NCI-H2171 (cell line): ENCODE measurements around the gene ZNF473.
A peak's percentile ranks its signal among the peaks of the same experiment; 100 is the strongest.

ENCODE experiments used
- DNase-seq: peaks from one replicate; lab custom pipeline; 2025; lab: John Stamatoyannopoulos, UW

The ZNF473 gene

GRCh38 chr19:50025794-50026549 lies at the start of gene ZNF473:
ZNF473 (plus strand) TSS chr19:50026005; CDS start chr19:50031083, 5,078 bp downstream.
- DNase-seq: peak; percentile 94

- no peak for DNase-seq
Observed at GRCh38 chr19:49976496-49976895, 49.3 kb upstream of the ZNF473 start.

- no peak for DNase-seq
Observed at GRCh38 chr19:49977076-49977475, 48.7 kb upstream of the ZNF473 start.

- DNase-seq: no peak
Observed at GRCh38 chr19:49977881-49978280, 47.9 kb upstream of the ZNF473 start.

- no peak for DNase-seq
Observed at GRCh38 chr19:49978324-49978723, 47.5 kb upstream of the ZNF473 start.

GRCh38 chr19:49981603-49982593 lies 43.9 kb upstream of the ZNF473 start:
- no peak for DNase-seq

GRCh38 chr19:49983645-49984229 lies 42.1 kb upstream of the ZNF473 start:
- no peak for DNase-seq

GRCh38 chr19:49984491-49984890 lies 41.3 kb upstream of the ZNF473 start:
- no peak for DNase-seq

- no peak for DNase-seq
Observed at GRCh38 chr19:49985871-49986270, 39.9 kb upstream of the ZNF473 start.

GRCh38 chr19:49986354-49986753 lies 39.5 kb upstream of the ZNF473 start:
- DNase-seq: no peak

- no peak for DNase-seq
Observed at GRCh38 chr19:49987159-49987698, 38.6 kb upstream of the ZNF473 start.

- no peak for DNase-seq
Observed at GRCh38 chr19:49988007-49988406, 37.8 kb upstream of the ZNF473 start.

GRCh38 chr19:49988433-49988832 lies 37.4 kb upstream of the ZNF473 start:
- no peak for DNase-seq

- DNase-seq: peak; percentile 5
Observed at GRCh38 chr19:49997709-49998108, 28.1 kb upstream of the ZNF473 start.

- no peak for DNase-seq
Observed at GRCh38 chr19:49999371-50000010, 26.3 kb upstream of the ZNF473 start.

- no peak for DNase-seq
Observed at GRCh38 chr19:50000038-50000840, 25.6 kb upstream of the ZNF473 start.

- DNase-seq: no peak
Observed at GRCh38 chr19:50000841-50001557, 24.8 kb upstream of the ZNF473 start.

- no peak for DNase-seq
Observed at GRCh38 chr19:50001775-50002174, 24.0 kb upstream of the ZNF473 start.

- no peak for DNase-seq
Observed at GRCh38 chr19:50002386-50002960, 23.3 kb upstream of the ZNF473 start.

- DNase-seq: no peak
Observed at GRCh38 chr19:50003254-50003788, 22.5 kb upstream of the ZNF473 start.
